Endothelial cell of hepatic sinusoid (primary cell): ENCODE results near the gene CBL.

Experiments used
- in situ Hi-C: cut with HindIII; loops from 2 replicates; pipeline ENCODE4 v1.10.0; 2017; ENCODE audit warnings: low sequenced_read_pairs

Gene CBL

GRCh38 chr11:119320776-119321524 is 114.8 kb downstream of the CBL start:
- in situ Hi-C loops, result no loop called here

- in situ Hi-C loops, result no loop called here
Measured at GRCh38 chr11:119322360-119322739, 116.2 kb downstream of the CBL start.

- in situ Hi-C loops, result no loop called here
Measured at GRCh38 chr11:119322921-119323531, 116.9 kb downstream of the CBL start.

GRCh38 chr11:119323532-119324033 is 117.4 kb downstream of the CBL start:
- in situ Hi-C loops, result no loop called here

- in situ Hi-C loops, result no loop called here
Measured at GRCh38 chr11:119324189-119324588, 118.0 kb downstream of the CBL start.

GRCh38 chr11:119329320-119329719 is 123.2 kb downstream of the CBL start:
- in situ Hi-C loops, result no loop called here

- in situ Hi-C loops, result no loop called here
Measured at GRCh38 chr11:119330237-119330636, 124.1 kb downstream of the CBL start.

GRCh38 chr11:119332111-119332765 is 126.1 kb downstream of the CBL start:
- in situ Hi-C loops, result no loop called here

GRCh38 chr11:119334174-119334930 is 128.2 kb downstream of the CBL start, which contains the start of gene RNF26:
Gene RNF26 (plus strand): TSS chr11:119334527. CDS start chr11:119335123, 596 bp downstream.
- in situ Hi-C loops, result no loop called here

GRCh38 chr11:119335091-119335654 is 129.0 kb downstream of the CBL start:
- in situ Hi-C loops, result no loop called here

- in situ Hi-C loops, result no loop called here
Measured at GRCh38 chr11:119335655-119336543, 129.8 kb downstream of the CBL start.

GRCh38 chr11:119336744-119337469 is 130.8 kb downstream of the CBL start:
- in situ Hi-C loops, result no loop called here

- in situ Hi-C loops, result no loop called here
Measured at GRCh38 chr11:119337581-119338317, 131.6 kb downstream of the CBL start.

GRCh38 chr11:119338318-119338890 is 132.3 kb downstream of the CBL start:
- in situ Hi-C loops, result no loop called here

- in situ Hi-C loops, result no loop called here
Measured at GRCh38 chr11:119338965-119339588, 132.9 kb downstream of the CBL start.

GRCh38 chr11:119339589-119340334 is 133.6 kb downstream of the CBL start:
- in situ Hi-C loops, result no loop called here
